Measurements from ENCODE around the gene GNPAT.

GRCh38 chr1:231272173-231272572, 31.2 kb downstream of the GNPAT start:
- no peak for TF ChIP-seq POLR2A (IDR thresholded peaks at IDR 0.05; ENCODE audit: low read length)
- TF ChIP-seq GATA1 (IDR thresholded peaks at IDR 0.05; ENCODE audit: low read depth, low read length): no peak

Measured in erythroblast (primary cell).